SJSA1 (cell line): ENCODE data around the gene NDUFA7. TPM values are rescaled to one million over a fixed set of nuclear protein-coding genes. Genes with fewer than 3 reads are reported as not detected.
A peak's percentile ranks its signal among the peaks of the same experiment; 100 is the strongest.
"Not testable (repeated sequence)": the region's sequence is repeated elsewhere in the genome, so short reads cannot be mapped to it uniquely, and the experiment has no call there.

Experiments used
- DNase-seq, 2 experiments: peaks; one replicate each; pipeline ENCODE4 v3.0.0-alpha.2; 2015 to 2020; ENCODE audit warnings: low spot score in 2 of 2, low read depth in 1 of 2
- H3K27ac ChIP-seq: fragments of 250-450 bp; sonication (Bioruptor Pico); 2 replicates; pipeline ENCODE4 v1.5.1; 2020; ENCODE audit warnings: mild to moderate bottlenecking, moderate library complexity
- H3K27me3 ChIP-seq: fragments of 250-450 bp; sonication (Bioruptor Pico); replicated peaks from 2 replicates; pipeline ENCODE4 v1.5.1; 2020; ENCODE audit warnings: mild to moderate bottlenecking, moderate library complexity
- H3K36me3 ChIP-seq: fragments of 250-450 bp; sonication (Bioruptor Pico); 2 replicates; pipeline ENCODE4 v1.5.1; 2020; ENCODE audit warnings: mild to moderate bottlenecking
- H3K4me1 ChIP-seq: fragments of 250-450 bp; sonication (Bioruptor Pico); replicated peaks from 2 replicates; pipeline ENCODE4 v1.6.1; 2021; ENCODE audit warnings: mild to moderate bottlenecking
- H3K4me3 ChIP-seq: fragments of 250-450 bp; sonication (Bioruptor Pico); 2 replicates; pipeline ENCODE4 v1.5.1; 2020; ENCODE audit warnings: mild to moderate bottlenecking
- H3K9me3 ChIP-seq: fragments of 250-450 bp; sonication (Bioruptor Pico); replicated peaks from 2 replicates; pipeline ENCODE4 v1.5.1; 2020; ENCODE audit warnings: mild to moderate bottlenecking
- total RNA-seq: library from RNA; depleted of rRNA; stranded (reverse); fragments of >200 nt; shearing (Covaris generic); gene quantifications from 2 replicates; pipeline ENCODE4 v1.2.3, GENCODE V29; 2014

NDUFA7 gene
- total RNA-seq, 1 experiment from 2014 or later: 58.1 TPM

DNA sequence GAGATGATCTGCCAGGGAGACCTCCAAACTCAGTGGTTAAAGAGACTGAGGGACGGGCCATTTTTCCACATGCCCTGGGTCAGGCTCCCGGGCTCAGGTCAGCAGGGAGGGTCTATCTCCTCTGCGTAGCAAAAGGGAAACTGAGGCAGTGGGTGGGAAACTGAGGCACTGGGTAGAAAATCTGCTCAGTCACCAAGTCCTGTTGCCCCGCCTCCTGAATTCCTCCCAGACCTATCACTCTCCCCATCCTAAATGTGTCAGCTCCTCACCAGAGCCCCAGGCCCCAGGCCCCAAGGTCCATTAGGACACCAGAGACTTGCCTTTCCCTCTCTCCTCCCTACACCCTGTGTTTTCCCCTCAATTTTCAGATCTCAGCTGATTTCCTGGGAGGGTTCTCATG, 15.4 kb downstream of the NDUFA7 start:
- H3K27me3 ChIP-seq: no peaks in the 10 kb centered on the region
- H3K27ac ChIP-seq: no peak overlapping the region
- 0 out of 2 replicates have a peak, but pooled peaks cover 3% of the 10 kb centered on the region for H3K9me3 ChIP-seq
- H3K36me3 ChIP-seq: peaks cover 26% of the 10 kb centered on the region
- DNase-seq: peak in 1 of 2 experiments; percentile 40
- H3K4me3 ChIP-seq: no peak overlapping the region
- H3K4me1 ChIP-seq: peaks cover 28% of the 10 kb centered on the region

DNA sequence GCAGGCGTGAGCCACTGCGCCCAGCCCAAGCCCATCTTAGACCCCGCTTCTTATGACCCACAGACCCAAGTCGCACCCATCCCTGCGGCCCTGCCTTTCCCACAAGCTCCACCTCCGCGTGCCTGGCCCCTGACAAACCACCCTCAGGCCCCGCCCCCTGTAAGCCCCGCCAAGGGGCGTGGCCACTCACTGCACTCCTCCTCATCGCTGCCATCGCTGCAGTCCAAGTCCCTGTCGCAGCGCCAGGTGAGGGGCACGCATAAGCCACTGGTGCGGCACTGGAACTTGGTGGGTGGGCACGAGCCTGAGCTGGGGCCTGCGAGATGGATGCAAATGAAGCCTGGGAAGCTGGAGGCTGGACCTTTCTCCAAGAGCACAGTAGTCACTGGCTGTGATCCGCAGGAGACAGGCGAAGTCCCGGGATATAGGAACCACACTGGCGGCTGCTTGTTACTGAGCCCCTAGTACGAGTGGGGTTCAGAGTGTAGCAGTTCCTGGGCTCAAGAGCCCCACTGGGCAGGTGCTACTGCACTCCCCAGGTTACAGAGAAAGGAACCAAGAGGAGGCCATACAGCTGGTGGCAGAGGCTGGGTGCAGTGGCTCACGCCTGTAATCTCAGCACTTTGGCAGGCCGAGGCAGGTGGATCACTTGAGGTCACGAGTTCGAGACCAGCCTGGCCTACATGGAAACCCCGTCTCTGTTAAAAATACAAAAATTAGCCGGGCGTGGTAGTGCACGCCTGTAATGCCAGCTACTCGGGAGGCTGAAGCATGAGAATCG, 16.1 kb downstream of the NDUFA7 start:
- Histone ChIP-seq H3K36me3 (peaks cover 19% of the 10 kb centered on the region), H3K9me3 (0 out of 2 replicates have a peak, but pooled peaks cover 3% of the 10 kb centered on the region), H3K27ac (no peak overlapping the region), H3K27me3 (no peaks in the 10 kb centered on the region), H3K4me3 (no peak overlapping the region), H3K4me1 (peaks cover 28% of the 10 kb centered on the region)
- peak in 1 of 2 experiments; percentile 50 for DNase-seq

DNA sequence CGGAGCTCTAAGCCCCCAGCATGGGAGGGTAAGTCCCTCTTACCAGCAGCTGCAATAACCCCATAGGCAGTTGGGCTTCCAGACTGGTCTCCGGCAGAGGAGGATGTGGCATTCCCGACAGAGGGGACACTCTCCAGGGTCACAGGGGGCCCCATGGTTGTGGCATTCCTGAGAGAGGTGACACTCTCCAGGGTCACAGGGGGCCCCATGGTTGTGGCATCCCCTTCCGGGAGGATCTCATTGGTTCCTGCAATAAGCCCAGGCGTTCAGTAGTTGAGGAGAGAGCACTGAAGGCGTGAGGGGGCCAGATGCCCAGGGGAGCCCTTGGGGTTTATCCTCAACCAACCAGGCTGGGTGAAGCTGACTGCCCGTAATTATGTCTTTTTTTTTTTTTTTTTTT, 18.4 kb downstream of the NDUFA7 start:
- no peaks in the 10 kb centered on the region for H3K27me3 ChIP-seq
- peaks cover 19% of the 10 kb centered on the region for H3K4me1 ChIP-seq
- H3K36me3 ChIP-seq: peaks cover 16% of the 10 kb centered on the region
- no peaks in the 10 kb centered on the region for H3K9me3 ChIP-seq
- H3K27ac ChIP-seq: no peak overlapping the region
- DNase-seq: peak in 1 of 2 experiments; percentile 40
- H3K4me3 ChIP-seq: no peak overlapping the region

DNA sequence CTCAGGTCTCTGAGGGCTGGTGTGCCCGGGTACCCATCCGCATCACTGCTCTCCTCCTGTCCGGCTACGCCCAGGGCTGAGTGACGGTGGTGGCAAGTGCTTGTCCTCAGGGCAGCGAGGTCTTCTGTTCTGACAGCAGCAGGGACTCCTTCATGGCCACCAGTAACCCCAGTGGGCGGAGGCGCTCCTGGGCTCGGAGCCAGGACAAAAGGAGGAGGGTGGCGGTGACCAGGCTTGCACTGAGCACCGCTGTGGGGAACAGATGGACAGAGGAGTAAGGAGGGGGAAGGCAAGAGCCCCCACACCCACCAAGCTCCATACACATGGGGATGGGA, 18.9 kb downstream of the NDUFA7 start:
- H3K27me3 ChIP-seq: no peaks in the 10 kb centered on the region
- H3K36me3 ChIP-seq: peaks cover 16% of the 10 kb centered on the region
- peak in 1 of 2 experiments; percentile 44 for DNase-seq
- peaks cover 14% of the 10 kb centered on the region for H3K4me1 ChIP-seq
- no peak overlapping the region for H3K4me3 ChIP-seq
- no peaks in the 10 kb centered on the region for H3K9me3 ChIP-seq
- no peak overlapping the region for H3K27ac ChIP-seq

DNA sequence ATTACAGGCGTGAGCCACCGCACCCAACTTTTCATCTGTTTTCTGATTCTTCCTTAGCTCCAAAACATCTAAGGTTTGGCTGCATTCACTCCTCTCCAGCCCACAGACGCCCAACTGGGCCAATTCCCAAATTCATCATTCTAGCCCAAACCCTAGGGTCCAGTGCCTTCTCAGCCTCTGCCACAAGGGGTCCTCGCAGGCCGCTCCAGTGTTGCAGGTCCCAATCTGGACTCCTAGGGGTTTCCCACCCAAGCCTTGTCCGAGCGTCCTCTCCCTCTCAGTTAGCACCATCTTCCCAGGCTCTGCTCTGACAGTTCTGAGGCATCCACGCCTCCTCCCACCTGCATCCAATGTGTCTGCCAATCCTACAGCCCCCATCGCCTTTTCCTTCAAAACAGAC, 29.8 kb downstream of the NDUFA7 start:
- not testable (repeated sequence) for H3K9me3 ChIP-seq, H3K4me1 ChIP-seq, H3K27me3 ChIP-seq, H3K4me3 ChIP-seq, DNase-seq, H3K36me3 ChIP-seq, H3K27ac ChIP-seq

DNA sequence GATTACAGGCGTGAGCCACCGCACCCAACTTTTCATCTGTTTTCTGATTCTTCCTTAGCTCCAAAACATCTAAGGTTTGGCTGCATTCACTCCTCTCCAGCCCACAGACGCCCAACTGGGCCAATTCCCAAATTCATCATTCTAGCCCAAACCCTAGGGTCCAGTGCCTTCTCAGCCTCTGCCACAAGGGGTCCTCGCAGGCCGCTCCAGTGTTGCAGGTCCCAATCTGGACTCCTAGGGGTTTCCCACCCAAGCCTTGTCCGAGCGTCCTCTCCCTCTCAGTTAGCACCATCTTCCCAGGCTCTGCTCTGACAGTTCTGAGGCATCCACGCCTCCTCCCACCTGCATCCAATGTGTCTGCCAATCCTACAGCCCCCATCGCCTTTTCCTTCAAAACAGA, 44.7 kb downstream of the NDUFA7 start:
- not testable (repeated sequence) for H3K27ac ChIP-seq, H3K4me1 ChIP-seq, H3K9me3 ChIP-seq, H3K36me3 ChIP-seq, DNase-seq, H3K4me3 ChIP-seq, H3K27me3 ChIP-seq

DNA sequence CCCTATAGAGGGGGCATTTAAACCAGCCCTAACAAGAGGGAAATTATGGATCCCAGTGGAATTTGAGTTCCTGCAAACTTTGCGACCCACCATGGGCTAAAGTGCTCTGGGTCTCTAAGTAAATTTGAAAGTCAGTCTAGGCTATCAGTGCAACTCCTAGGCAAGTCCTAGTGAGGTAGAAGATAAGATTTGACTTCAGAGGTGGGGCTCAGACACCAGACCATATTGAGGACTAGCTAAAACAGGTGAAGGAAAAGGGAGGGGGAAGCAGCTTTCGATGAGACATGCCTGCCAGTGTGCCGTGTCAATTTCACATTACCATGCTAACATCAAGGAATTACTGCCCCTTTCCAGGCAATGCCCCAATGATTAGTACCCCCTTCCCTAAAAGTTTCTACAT, 51.5 kb downstream of the NDUFA7 start:
- no peak overlapping the region for H3K27ac ChIP-seq
- no peaks in the 10 kb centered on the region for H3K9me3 ChIP-seq
- DNase-seq: no peak
- no peak overlapping the region for H3K4me3 ChIP-seq
- peaks cover 4% of the 10 kb centered on the region; the same call in 1 of the 2 replicates for H3K27me3 ChIP-seq
- H3K4me1 ChIP-seq: no peaks in the 10 kb centered on the region
- H3K36me3 ChIP-seq: no peaks in the 10 kb centered on the region

DNA sequence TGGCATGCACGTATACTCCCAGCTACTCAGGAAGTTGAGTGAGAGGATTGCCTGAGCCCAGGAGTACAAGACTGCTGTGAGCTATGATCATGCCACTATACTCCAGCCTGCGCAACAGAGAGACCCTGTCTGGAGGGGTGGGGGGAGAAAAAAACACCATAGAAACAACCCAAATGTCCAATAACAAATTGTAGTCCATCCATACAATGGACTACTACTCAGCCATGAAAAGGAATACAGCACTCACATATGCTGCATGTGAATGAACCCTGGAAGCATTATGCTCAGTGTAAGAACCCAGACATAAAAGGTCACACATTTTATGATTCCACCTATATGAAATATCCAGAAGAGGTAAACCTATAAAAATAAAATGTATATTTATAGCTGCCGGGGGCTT, 55.3 kb downstream of the NDUFA7 start:
- DNase-seq: no peak
- Histone ChIP-seq H3K27ac (no peak overlapping the region), H3K27me3 (peaks cover 4% of the 10 kb centered on the region; the same call in 1 of the 2 replicates), H3K4me1 (no peaks in the 10 kb centered on the region), H3K36me3 (no peaks in the 10 kb centered on the region), H3K9me3 (no peaks in the 10 kb centered on the region), H3K4me3 (no peak overlapping the region)

DNA sequence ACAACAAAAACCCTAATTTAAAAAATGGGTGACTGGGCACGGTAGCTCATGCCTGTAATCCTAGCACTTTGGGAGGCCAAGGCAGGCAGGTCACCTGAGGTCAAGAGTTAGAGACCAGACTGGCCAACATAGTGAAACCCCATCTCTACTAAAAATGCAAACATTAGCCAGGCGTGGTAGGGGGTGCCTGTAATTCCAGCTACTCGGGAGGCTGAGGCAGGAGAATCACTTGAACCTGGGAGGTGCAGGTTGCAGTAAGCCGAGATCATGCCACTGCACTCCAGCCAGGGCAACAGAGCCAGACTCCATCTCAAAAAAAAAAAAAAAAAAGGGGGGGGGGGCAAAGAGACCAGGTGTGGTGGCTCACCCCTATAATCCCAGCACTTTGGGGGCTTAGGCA, 56.9 kb downstream of the NDUFA7 start:
- H3K27me3 ChIP-seq, H3K36me3 ChIP-seq, H3K4me3 ChIP-seq, H3K9me3 ChIP-seq, H3K4me1 ChIP-seq, H3K27ac ChIP-seq: not testable (repeated sequence)
- peak in 1 of 2 experiments; percentile 8 for DNase-seq

DNA sequence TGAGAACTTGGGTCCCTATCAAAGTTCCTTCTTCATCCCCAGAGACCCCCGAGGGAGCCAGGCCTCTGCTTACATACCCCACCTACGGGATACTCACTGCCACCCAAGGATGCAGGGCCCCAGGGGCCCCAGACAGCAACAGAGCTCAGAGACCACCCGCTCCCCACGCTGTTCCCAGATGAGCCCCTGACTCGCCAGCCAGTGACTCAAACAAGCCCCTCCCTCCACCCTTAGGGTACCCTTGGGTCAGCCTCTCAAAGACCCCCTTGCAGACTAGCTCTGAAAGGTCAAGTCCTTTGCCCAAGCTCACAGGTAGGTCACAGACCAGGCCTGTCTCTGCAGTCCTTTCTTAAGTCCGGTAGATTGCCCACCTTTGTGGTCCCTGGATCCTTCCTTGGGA, 58.7 kb downstream of the NDUFA7 start:
- DNase-seq: peak in 1 of 2 experiments; percentile 32
- no peak overlapping the region for H3K4me3 ChIP-seq
- no peak overlapping the region for H3K27ac ChIP-seq
- H3K9me3 ChIP-seq: no peaks in the 10 kb centered on the region
- H3K36me3 ChIP-seq: no peaks in the 10 kb centered on the region
- no peaks in the 10 kb centered on the region for H3K4me1 ChIP-seq
- H3K27me3 ChIP-seq: peaks cover 4% of the 10 kb centered on the region; the same call in 1 of the 2 replicates

DNA sequence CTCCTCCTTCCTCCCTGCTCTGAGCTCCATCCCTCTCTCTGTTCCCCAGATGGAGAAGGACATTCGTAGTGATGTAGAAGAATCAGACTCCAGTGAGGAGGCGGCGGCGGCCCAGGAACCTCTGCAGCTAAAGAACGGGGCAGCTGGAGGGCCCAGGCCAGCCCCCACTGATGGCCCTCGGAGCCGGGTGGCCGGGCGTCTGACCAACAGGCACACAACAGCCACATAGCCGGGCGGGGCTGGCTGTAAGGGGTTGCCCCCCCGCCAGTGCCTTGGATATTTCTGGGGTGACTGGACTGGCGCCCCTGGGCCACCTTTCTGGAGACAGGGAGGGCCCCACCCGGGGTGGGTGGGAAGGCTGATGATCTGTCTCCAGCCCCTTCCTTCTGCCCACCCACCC, 59.3 kb downstream of the NDUFA7 start:
- H3K4me3 ChIP-seq: no peak overlapping the region
- no peaks in the 10 kb centered on the region for H3K36me3 ChIP-seq
- H3K27ac ChIP-seq: no peak overlapping the region
- H3K9me3 ChIP-seq: no peaks in the 10 kb centered on the region
- H3K27me3 ChIP-seq: peaks cover 4% of the 10 kb centered on the region; the same call in 1 of the 2 replicates
- H3K4me1 ChIP-seq: no peaks in the 10 kb centered on the region
- peak in 1 of 2 experiments; percentile 42 for DNase-seq

DNA sequence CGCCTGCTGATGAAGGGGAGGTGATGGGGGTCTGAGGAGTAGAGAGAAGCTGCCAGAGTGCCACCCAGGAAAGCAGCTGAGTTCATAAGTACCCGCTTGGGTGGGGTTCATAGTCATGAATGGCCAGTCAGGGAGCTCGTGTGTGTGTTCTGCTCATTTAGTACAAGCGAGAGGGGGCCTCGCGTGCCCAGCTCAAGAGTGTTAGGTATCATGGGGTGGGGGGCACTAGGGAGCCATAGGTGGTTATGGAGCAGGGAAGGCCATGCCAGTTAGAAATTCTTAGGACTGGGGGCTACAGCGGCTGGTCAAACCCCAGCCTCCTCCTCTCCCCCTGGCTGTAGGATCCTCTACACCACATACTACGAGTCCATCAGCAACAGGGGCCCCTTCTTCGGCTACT, 59.8 kb downstream of the NDUFA7 start:
- no peaks in the 10 kb centered on the region for H3K4me1 ChIP-seq
- H3K4me3 ChIP-seq: no peak overlapping the region
- no peaks in the 10 kb centered on the region for H3K9me3 ChIP-seq
- H3K36me3 ChIP-seq: no peaks in the 10 kb centered on the region
- no peak overlapping the region for H3K27ac ChIP-seq
- no peak for DNase-seq
- peaks cover 3% of the 10 kb centered on the region; the same call in 1 of the 2 replicates for H3K27me3 ChIP-seq
